Measurements from ENCODE around the gene SMIM38. TPM values are rescaled to one million over a fixed set of nuclear protein-coding genes. Genes with fewer than 3 reads are reported as not detected.

SMIM38 gene
- total RNA-seq, 1 donor from 2014 or later = 0.65 TPM

DNA sequence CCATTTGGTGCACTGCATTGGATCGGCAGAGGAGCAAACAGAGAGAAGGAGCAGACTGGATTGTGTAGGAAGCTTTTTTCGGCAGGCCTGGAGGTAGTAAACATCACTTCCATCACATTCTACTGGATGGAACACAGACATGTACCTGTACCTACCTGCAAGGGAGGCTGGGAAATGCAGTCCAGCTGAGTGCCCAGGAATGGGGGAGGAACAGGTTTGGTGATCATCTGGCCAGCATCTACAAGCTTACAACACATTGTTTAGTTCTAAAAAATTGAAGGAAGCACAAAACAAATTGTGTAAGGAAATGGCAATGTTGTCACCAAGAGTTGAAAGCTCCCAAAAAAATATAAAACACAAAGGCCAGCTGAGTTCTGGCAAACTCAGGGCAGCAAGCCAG, 19.1 kb downstream of the SMIM38 start:
- no peak for DNase-seq (ENCODE audit: low spot score, unreplicated experiment)
- no peak for TF ChIP-seq CTCF (IDR thresholded peaks at IDR 0.05; ENCODE audit: unreplicated experiment)
- Mint-ChIP-seq H3K4me1 (ENCODE audit: low read depth) (peaks cover 10% of the 10 kb centered on the region), H3K4me3 (ENCODE audit: low read depth) (no peak overlapping the region), H3K9me3 (ENCODE audit: low read depth) (no peaks in the 10 kb centered on the region), H3K36me3 (ENCODE audit: insufficient read depth) (no peaks in the 10 kb centered on the region), H3K27me3 (no peaks in the 10 kb centered on the region), H3K27ac (no peak overlapping the region)

DNA sequence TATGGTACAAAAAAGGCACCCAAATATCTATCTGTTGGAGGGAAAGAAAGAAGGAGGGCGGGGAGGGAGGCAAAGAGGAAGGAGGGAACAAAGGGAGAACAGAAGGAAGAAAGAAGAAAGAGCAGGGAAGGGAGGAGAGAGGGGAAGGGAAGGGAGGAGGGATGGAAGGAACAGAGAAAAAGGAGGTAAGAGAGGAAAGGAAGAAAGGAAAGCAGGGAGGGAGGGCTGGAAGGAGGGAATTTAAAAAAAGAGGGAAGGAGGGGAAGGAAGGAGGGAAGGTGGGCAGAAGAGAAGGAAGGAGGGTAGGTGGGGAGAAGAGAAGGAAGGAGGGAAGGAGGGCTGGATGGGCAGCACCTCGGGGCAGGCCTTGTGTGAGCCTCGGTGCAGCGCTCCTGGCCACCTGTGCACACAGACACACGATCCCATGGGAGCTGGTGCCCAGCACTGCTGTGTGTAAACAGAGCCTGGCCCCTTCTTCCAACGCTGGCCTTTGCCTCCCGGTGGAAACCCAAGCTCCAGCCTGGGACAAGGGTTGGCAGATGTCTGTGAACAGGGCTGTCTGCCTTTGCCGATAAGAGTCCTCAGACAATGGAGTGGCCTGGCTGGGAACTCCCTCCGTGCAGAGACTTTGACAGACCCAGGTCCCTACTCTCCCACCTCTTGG, 23.2 kb downstream of the SMIM38 start:
- TF ChIP-seq CTCF (IDR thresholded peaks at IDR 0.05; ENCODE audit: unreplicated experiment) = no peak
- peaks cover 3% of the 10 kb centered on the region for H3K27me3 Mint-ChIP-seq
- no peak overlapping the region for H3K4me3 Mint-ChIP-seq (ENCODE audit: low read depth)
- peak overlapping the region; percentile 80 for H3K27ac Mint-ChIP-seq
- no peak for DNase-seq (ENCODE audit: low spot score, unreplicated experiment)
- H3K36me3 Mint-ChIP-seq (ENCODE audit: insufficient read depth) = no peaks in the 10 kb centered on the region
- H3K9me3 Mint-ChIP-seq (ENCODE audit: low read depth) = no peaks in the 10 kb centered on the region
- peaks cover 14% of the 10 kb centered on the region for H3K4me1 Mint-ChIP-seq (ENCODE audit: low read depth)

- no peak overlapping the region for H3K27ac Mint-ChIP-seq
- DNase-seq (ENCODE audit: low spot score, unreplicated experiment) = no peak
- peaks cover 3% of the 10 kb centered on the region for H3K27me3 Mint-ChIP-seq
- H3K4me1 Mint-ChIP-seq (ENCODE audit: low read depth) = peaks cover 14% of the 10 kb centered on the region
- no peaks in the 10 kb centered on the region for H3K9me3 Mint-ChIP-seq (ENCODE audit: low read depth)
- no peak overlapping the region for H3K4me3 Mint-ChIP-seq (ENCODE audit: low read depth)
- TF ChIP-seq CTCF (IDR thresholded peaks at IDR 0.05; ENCODE audit: unreplicated experiment) = no peak
- no peaks in the 10 kb centered on the region for H3K36me3 Mint-ChIP-seq (ENCODE audit: insufficient read depth)
Observed at GRCh38 chr11:69180226-69180625, 24.5 kb downstream of the SMIM38 start.

- peaks cover 14% of the 10 kb centered on the region for H3K4me1 Mint-ChIP-seq (ENCODE audit: low read depth)
- H3K9me3 Mint-ChIP-seq (ENCODE audit: low read depth) = no peaks in the 10 kb centered on the region
- no peak for DNase-seq (ENCODE audit: low spot score, unreplicated experiment)
- H3K27me3 Mint-ChIP-seq = peaks cover 3% of the 10 kb centered on the region
- H3K36me3 Mint-ChIP-seq (ENCODE audit: insufficient read depth) = no peaks in the 10 kb centered on the region
- TF ChIP-seq CTCF (IDR thresholded peaks at IDR 0.05; ENCODE audit: unreplicated experiment) = no peak
- H3K27ac Mint-ChIP-seq = no peak overlapping the region
- H3K4me3 Mint-ChIP-seq (ENCODE audit: low read depth) = no peak overlapping the region
Observed at GRCh38 chr11:69180726-69181125, 25.0 kb downstream of the SMIM38 start.

DNA sequence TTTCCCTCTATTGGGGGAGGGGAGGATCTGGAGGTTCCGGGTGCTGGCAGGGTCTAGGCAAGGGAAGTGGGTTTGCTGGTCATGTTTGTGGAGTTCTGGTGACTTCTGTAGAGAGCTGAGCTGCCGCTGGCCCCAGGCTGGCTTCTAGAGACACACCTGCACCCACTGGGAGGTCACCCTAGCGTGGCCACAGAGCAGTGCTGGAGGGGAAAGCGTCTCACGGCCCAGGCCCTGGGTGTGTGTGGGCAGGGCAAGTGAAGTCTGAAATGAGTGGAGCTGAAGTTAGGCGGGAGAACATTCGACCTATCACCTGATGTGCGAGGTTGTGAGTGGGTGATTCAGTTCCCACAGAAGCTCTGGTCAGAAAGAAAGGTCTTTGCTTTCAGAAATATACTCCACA, 27.9 kb downstream of the SMIM38 start:
- H3K27ac Mint-ChIP-seq = peak overlapping the region; percentile 19
- TF ChIP-seq CTCF (IDR thresholded peaks at IDR 0.05; ENCODE audit: unreplicated experiment) = no peak
- peaks cover 12% of the 10 kb centered on the region for H3K4me1 Mint-ChIP-seq (ENCODE audit: low read depth)
- no peak overlapping the region for H3K4me3 Mint-ChIP-seq (ENCODE audit: low read depth)
- DNase-seq (ENCODE audit: low spot score, unreplicated experiment) = no peak
- no peaks in the 10 kb centered on the region for H3K9me3 Mint-ChIP-seq (ENCODE audit: low read depth)
- H3K36me3 Mint-ChIP-seq (ENCODE audit: insufficient read depth) = no peaks in the 10 kb centered on the region
- peaks cover 3% of the 10 kb centered on the region for H3K27me3 Mint-ChIP-seq

All from progenitor cell of endocrine pancreas (in vitro differentiated cells).